NT2/D1 (cell line): ENCODE measurements around the gene IGLL1.
"Not testable (repeated sequence)": the region's sequence is repeated elsewhere in the genome, so short reads cannot be mapped to it uniquely, and the experiment has no call there.

Source experiments
- DNase-seq: peaks from one replicate; pipeline ENCODE4 v3.0.0-alpha.2; 2011; ENCODE audit warnings: low read depth, low spot score
- H3K27me3 ChIP-seq: 2 replicates; pipeline ENCODE4 v1.6.0; 2011; ENCODE audit warnings: mild to moderate bottlenecking; ENCODE audit not compliant: insufficient read length, insufficient read depth
- H3K36me3 ChIP-seq: 2 replicates; pipeline ENCODE4 v1.6.1; 2011; ENCODE audit warnings: mild to moderate bottlenecking, low read length, mixed read lengths; ENCODE audit not compliant: insufficient read depth, insufficient read length
- H3K4me1 ChIP-seq: 2 replicates; pipeline ENCODE4 v1.5.1; 2011; ENCODE audit not compliant: insufficient read depth, insufficient read length
- H3K4me3 ChIP-seq: 2 replicates; pipeline ENCODE4 v1.5.1; 2011; ENCODE audit warnings: low read depth; ENCODE audit not compliant: insufficient read length
- H3K9ac ChIP-seq: 2 replicates; pipeline ENCODE4 v1.6.0; 2011; ENCODE audit warnings: low read depth; ENCODE audit not compliant: insufficient read length
- H3K9me3 ChIP-seq: 2 replicates; pipeline ENCODE4 v1.5.1; 2011; ENCODE audit warnings: mild to moderate bottlenecking, low read length; ENCODE audit not compliant: insufficient read depth
- SUZ12 ChIP-seq: IDR thresholded peaks from 2 replicates; pipeline ENCODE4 v1.6.1; 2011; ENCODE audit not compliant: insufficient read length, insufficient read depth; ENCODE audit errors: extremely low read depth
- YY1 ChIP-seq: IDR thresholded peaks from 2 replicates; pipeline ENCODE4 v1.6.1; 2011; ENCODE audit not compliant: insufficient read length, insufficient read depth
- ZNF274 ChIP-seq: IDR thresholded peaks from 2 replicates; pipeline ENCODE4 v1.6.1; 2011; ENCODE audit warnings: mild to moderate bottlenecking, low read depth, low read length

Gene IGLL1

DNA sequence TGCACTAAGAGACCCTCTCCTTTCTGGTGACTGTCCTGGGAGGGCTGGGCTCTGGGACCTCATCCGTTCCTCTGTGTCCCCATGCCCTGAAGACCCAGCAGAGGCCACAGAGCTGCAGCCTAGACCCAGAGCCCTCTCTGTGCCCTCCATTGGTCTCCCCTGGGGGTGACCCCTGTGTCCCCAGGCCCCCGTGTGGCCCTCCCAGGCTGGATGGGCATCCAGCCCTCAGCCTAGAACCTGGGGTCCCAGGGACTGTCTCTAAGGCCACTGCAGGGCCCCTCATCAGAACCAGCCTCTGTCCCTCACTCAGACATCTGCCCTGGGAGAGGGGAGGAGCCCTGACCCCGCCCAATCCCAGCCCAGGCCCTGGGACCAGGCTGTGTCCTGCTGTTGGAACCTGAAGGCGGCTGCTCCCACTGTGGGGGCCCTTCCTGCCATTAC is 5.7 kb downstream of the IGLL1 start:
- no peaks in the 10 kb centered on the region for H3K9me3 ChIP-seq
- no peak for DNase-seq
- H3K27me3 ChIP-seq: peaks cover 2% of the 10 kb centered on the region
- H3K9ac ChIP-seq: no peak overlapping the region
- H3K4me1 ChIP-seq: peaks cover 5% of the 10 kb centered on the region
- H3K4me3 ChIP-seq: no peak overlapping the region
- TF ChIP-seq SUZ12: no peak
- no peaks in the 10 kb centered on the region for H3K36me3 ChIP-seq

DNA sequence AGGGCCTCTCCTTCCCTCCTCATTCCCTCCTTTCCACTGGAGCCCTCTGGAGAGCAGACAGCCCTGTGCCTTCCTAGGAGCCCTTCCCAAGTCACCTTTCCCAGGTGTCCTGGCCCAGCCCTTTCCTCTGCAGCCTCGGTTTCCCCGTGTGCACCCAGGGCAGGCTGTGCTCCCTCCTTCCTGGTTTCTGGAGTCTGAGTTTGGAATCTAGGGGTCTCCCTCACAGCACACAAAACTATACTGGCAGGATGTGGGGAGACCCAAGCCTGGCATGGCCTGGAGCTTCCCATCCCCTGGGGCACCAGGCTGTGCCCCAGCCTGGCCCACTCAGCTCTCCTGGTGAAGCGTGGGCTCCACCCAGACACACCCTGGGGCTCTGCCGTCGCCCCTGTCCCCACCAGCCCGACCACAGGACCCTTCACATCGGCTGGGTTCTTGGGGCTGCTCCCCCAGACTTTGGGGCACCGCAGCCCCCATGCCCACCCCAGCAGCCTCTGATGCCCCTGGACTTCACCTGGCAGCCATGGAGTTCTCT is 6.3 kb downstream of the IGLL1 start:
- H3K4me1 ChIP-seq, H3K36me3 ChIP-seq, H3K4me3 ChIP-seq, DNase-seq, H3K9ac ChIP-seq, H3K27me3 ChIP-seq, H3K9me3 ChIP-seq: not testable (repeated sequence)

DNA sequence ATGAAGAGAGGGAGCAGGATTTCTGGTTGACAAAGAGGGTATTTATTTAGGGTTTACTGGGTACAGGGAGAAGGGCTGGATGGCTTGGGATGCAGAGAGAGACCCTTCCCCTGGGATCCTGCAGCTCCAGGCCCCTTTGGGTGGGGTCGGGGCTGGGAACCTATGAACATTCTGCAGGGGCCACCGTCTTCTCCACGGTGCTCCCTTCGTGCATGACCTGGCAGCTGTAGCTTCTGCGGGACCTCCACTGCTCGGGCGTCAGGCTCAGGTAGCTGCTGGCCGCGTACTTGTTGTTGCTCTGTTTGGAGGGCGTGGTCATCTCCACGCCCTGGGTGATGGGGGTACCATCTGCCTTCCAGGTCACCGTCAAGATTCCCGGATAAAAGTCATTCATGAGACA is 7.0 kb downstream of the IGLL1 start:
- H3K4me3 ChIP-seq, DNase-seq, H3K9ac ChIP-seq, H3K9me3 ChIP-seq, H3K36me3 ChIP-seq, H3K4me1 ChIP-seq, H3K27me3 ChIP-seq: not testable (repeated sequence)

DNA sequence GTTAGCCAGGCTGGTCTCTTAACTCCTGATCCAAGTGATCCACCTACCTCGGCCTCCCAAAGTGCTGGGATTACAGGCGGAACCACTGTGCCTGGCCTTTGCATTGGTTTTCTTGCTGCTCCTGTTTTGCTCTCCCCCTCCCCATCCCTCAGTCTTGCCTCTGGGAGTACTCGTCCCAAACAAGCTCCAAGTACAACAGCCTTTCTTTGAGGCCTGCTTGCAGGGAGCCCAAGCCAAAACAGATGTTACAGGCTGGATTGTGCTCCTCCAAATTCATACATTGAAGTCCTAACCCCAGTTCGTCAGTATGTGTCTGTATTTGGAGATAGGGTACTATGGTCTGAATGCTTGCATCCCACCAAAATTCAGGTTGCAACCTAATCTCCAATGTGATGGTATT is 8.6 kb downstream of the IGLL1 start:
- peaks cover 18% of the 10 kb centered on the region for H3K27me3 ChIP-seq
- H3K9ac ChIP-seq: no peak overlapping the region
- TF ChIP-seq YY1 (no peak), SUZ12 (no peak), ZNF274 (no peak)
- H3K4me3 ChIP-seq: no peak overlapping the region
- no peak for DNase-seq
- no peaks in the 10 kb centered on the region for H3K9me3 ChIP-seq
- no peaks in the 10 kb centered on the region for H3K36me3 ChIP-seq
- H3K4me1 ChIP-seq: peaks cover 19% of the 10 kb centered on the region

DNA sequence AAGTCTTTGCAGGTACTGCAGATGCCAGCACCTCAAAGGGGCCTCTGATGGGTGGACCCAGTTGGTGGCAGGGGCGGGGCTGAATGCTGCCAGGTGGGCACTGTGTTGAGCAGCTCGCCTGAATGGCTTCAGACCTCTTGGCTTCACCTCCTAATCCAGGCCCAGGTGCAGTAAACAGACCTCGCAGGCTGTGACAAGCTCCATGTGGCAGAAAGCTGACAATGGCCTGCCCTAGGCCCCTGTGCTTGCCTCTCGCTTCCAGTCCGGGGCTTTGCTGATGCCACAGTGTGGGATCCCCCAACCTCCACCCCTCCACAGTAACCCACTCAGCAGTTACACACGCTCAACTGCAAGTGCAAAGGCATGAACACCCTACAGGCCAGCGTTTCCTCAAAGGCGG is 9.4 kb downstream of the IGLL1 start:
- no peak for DNase-seq
- Histone ChIP-seq H3K4me3 (no peak overlapping the region), H3K9me3 (no peaks in the 10 kb centered on the region), H3K36me3 (no peaks in the 10 kb centered on the region), H3K9ac (no peak overlapping the region), H3K4me1 (peaks cover 19% of the 10 kb centered on the region), H3K27me3 (peaks cover 18% of the 10 kb centered on the region)
- TF ChIP-seq SUZ12: no peak
- TF ChIP-seq YY1: no peak
- no peak for TF ChIP-seq ZNF274

DNA sequence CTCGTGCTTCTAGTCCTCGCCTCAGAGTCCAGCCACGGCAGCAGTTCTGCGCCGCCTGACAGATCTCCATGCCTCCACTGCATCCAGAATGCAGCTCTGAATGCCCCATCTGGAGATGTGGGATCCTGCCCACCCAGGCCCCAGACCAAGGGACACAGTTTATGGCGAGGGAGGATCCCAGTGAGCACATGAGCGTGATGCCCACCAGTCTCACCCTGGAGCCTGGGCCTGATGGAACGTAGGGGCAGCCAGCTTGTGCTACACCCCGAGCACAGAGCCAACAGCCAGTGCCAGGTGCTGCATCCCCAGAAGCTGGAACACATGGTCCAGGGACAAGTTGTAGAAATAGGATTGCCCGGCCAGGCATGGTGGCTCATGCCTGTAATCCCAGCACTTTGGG is 10.4 kb downstream of the IGLL1 start:
- H3K36me3 ChIP-seq: no peaks in the 10 kb centered on the region
- peaks cover 17% of the 10 kb centered on the region for H3K4me1 ChIP-seq
- H3K4me3 ChIP-seq: no peak overlapping the region
- no peak for TF ChIP-seq ZNF274
- H3K27me3 ChIP-seq: peaks cover 18% of the 10 kb centered on the region
- H3K9ac ChIP-seq: no peak overlapping the region
- no peaks in the 10 kb centered on the region for H3K9me3 ChIP-seq
- DNase-seq: no peak

DNA sequence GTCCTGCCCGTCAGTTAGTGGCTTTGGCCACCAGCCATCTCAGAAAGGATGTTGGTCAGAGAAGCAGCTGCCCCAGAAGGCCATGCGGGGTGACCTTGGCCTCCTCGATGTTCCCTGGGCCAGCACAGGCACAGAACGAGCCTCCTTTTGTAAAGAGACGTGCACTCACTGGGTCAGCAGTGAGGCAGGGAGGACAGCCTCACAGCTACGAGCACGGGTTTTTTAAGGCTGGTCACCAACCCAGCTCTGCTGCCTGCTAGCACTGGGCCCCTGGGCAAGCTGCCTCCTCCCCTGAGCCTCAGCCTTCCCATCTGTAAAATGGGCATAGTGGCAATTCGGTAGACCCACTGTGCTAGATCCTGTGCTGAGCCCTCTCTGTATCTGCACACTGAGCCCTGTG is 10.8 kb downstream of the IGLL1 start:
- no peaks in the 10 kb centered on the region for H3K36me3 ChIP-seq
- DNase-seq: no peak
- no peak overlapping the region for H3K9ac ChIP-seq
- H3K4me1 ChIP-seq: peaks cover 15% of the 10 kb centered on the region
- H3K27me3 ChIP-seq: peaks cover 21% of the 10 kb centered on the region
- TF ChIP-seq ZNF274 (no peak), YY1 (no peak), SUZ12 (no peak)
- H3K9me3 ChIP-seq: no peaks in the 10 kb centered on the region
- H3K4me3 ChIP-seq: no peak overlapping the region

DNA sequence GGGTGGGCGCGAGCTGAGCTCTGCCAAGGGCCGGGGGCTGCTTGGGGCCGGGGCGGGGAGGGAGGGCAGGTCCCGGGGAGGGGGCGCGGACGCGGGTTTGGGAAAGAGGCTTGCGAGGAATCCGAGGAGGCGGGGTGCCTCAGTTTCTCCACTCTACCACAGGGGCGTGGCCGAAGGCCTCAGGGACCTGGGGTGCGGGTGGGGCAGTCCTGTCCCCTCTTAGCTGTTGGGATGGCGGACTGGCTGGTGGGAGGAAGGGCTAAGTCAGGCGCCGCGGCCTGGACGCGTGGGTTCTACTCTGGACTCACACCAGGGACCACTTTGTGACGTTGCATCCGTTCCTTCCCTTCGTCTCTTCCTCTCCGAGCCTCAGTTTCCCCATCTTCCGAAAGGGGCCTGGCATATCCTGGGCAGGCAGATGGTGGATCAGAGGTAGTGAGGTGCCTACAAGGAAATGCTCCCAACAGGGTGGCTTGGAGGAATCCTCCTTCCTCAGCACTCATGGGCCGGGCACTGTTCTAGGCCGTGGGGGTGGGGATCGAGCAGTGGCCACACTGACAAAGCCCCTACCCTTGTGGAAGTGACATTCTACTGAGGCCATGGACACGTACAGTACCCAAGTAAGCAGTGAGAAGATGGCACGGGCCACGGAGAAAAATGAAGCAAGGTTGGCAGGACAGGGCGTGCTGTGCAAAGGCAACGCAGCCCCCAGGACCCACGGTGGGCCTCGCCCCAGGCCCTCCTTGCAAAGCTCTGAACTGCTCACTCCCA is 13.2 kb downstream of the IGLL1 start:
- H3K27me3 ChIP-seq: peaks cover 23% of the 10 kb centered on the region
- H3K4me1 ChIP-seq: peaks cover 16% of the 10 kb centered on the region
- TF ChIP-seq SUZ12 (no peak), ZNF274 (no peak), YY1 (no peak)
- H3K9ac ChIP-seq: no peak overlapping the region
- no peak for DNase-seq
- no peaks in the 10 kb centered on the region for H3K9me3 ChIP-seq
- no peaks in the 10 kb centered on the region for H3K36me3 ChIP-seq
- H3K4me3 ChIP-seq: no peak overlapping the region
